ENCODE measurements around the gene TNRC18.

The TNRC18 gene

DNA sequence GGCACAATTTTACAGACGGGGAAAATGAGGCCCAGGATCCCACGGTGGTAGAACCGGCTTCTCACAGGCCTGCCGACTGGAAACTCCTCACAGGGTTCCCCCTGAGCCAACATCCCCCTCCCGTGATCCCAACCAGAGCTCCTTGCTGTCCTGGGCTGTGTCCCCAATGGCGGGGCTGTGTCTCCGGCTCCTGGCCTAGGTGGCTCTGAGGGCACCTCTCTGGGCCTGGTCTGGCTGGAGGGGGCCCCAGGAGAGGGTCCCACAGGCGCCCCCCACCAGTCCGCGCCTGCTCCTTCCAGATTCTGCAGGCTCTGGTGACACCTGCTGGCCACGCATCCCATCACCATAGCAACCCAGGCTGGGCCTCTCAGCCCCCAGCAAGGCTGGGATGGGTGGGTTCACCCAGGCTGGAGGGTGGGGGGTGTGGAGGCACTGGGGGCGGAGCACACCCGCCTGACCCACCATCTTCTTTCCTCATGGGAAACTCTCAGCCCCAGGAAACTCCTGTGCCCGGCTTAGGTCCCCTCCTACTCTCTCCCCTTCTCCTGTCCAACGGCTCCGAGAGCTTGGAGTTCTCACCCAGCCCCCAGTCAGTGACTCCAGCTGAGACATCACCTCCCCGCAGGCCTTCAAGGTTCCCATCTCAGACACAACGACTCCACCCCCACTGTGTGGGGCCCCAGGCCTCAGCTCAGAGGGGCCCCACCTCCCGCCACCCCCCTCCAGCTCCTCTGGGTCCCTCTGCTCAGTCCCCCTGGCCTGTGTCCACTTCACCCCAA, 27.1 kb upstream of the TNRC18 start:
- DNase-seq = peak in 50 of 58 donors; percentile 15 to 68 (median 39)

DNA sequence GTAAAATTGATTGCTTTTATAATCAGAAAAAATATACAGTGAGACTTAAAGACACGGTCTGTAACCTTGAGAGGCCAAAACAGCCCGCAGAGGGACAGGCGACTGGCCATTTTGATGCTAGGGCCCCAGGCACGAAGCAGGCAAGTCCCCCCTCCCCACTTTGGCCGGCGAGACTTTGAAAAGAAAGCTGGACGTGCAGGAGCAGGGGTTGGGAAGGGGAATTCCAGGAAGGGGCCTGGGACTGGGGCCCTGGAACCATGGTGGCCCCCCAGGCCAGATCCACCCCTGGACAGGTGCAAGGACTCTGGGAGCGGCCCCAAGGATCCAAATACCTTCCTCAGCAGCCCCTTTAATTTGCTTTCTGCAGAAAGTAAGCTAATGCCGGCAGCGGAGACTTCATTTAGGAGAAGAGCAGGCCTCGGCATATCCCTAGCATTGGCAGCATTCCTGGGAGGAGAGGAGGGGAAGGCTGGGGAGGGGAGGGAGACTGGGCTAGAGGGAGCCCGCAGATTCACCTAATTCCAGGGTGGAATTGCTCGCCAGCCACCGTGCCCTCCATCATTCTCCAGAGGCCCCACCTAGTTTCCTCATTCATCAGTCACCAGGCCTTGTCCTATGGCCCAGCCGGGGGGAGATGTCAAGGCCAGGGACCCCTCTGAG, 24.9 kb upstream of the TNRC18 start:
- no peak for DNase-seq

DNA sequence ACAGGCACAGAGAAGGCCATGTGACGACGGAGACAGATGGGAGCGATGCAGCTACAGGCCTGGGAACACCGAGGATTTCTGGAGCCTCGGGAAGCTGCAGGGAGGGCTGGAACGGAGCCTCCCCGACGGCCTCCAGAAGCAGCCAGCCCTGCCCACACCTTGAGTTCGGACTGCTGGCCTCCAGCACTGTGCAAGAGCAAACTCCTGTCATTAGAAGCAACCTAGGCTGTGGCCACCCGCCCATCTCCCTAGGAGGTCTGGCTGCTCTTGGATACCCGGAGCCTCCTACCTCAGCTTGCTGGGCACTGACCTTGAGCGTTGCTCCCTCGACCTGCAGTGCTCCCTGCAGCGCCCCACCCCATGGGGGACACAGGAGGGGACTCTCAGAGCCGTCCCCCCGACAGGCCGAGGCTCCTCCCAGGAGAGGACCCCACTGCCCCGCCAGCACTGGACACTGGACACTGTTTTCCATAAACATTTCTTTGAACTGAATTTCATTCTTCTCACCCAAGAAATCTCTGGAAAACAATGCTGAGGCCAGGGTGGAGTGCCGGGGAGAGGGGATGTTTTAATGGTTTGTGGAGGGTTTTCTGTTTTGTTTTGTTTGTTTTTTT, 22.5 kb upstream of the TNRC18 start:
- DNase-seq = peak in 4 of 58 donors; percentile 6 to 17 (median 16)

DNA sequence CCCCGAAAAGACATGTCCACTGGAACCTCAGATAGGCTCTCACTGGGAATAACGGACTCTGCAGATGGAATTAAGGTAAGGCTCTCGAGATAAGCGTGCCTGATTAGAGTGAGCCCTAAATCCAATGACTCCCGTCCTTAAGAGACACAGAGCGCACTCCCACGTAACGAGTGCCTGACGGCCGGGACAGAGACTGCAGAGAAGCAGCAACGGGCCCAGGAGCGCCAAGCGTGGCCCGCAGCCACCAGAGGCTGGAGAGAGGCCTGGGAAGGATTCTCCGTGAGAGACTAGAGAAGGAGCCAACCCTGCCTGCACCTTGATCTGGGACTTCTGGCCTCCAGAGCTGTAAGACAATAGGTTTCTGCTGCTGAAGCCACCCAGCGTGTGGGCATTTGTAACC, 20.0 kb upstream of the TNRC18 start:
- no peak for DNase-seq

DNA sequence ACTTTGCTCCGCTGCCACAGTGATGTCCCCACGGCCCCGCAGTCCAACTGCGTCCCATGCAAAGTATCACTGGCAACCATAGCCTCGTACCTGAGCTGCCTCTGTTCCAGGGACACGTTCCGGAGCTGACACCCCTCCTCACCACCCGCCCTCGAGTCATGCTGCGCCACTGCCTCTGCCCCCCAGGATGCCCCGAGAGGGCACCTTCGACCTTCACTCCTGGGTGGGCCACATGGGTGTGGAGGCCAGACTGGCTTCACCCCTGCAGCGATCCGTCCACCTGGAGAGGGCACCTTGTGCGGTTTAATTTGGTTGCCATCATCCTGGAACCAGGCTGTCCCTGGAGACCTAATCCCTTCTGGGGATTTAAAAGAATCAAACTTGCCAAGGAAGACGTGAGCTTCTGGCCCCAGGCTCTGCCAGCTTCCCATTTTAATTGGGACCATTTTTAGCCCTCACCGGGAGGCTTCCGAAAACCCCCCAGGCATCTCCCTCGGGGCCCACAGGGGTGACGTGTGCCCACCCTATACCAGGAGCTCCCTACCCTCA, 19.2 kb upstream of the TNRC18 start:
- DNase-seq = no peak

DNA sequence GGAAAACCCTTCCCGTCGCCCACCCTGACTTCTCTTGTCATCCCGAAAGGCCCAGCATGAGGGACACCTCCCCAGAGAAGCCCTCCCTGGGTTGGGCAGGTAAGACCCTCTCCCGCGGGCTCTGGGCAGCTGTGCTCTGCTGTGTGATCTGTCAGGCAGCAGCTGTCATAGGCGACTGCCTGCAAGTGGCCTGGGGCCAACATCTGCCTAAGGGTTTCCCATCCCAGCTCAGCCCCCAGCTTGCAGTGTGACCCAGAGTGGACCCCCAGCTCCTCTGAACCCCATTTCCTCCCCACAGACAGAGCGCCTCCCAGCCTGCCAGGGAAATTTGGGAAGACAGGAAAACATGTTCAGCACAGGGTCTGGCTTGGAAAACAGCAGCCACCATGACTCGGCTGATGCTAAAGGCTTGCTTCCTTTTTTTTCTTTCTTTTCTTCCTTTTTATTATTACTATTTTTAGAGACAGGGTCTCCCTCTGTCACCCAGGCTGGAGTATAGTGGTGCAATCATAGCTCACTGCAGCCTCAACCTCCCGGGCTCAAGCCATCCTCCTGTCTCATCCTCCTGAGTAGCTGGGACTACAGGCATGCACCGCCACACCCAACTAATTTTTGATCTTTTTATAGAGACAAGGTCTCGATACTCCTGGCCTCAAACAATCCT, 18.3 kb upstream of the TNRC18 start:
- peak in 1 of 58 donors; percentile 11 for DNase-seq

DNA sequence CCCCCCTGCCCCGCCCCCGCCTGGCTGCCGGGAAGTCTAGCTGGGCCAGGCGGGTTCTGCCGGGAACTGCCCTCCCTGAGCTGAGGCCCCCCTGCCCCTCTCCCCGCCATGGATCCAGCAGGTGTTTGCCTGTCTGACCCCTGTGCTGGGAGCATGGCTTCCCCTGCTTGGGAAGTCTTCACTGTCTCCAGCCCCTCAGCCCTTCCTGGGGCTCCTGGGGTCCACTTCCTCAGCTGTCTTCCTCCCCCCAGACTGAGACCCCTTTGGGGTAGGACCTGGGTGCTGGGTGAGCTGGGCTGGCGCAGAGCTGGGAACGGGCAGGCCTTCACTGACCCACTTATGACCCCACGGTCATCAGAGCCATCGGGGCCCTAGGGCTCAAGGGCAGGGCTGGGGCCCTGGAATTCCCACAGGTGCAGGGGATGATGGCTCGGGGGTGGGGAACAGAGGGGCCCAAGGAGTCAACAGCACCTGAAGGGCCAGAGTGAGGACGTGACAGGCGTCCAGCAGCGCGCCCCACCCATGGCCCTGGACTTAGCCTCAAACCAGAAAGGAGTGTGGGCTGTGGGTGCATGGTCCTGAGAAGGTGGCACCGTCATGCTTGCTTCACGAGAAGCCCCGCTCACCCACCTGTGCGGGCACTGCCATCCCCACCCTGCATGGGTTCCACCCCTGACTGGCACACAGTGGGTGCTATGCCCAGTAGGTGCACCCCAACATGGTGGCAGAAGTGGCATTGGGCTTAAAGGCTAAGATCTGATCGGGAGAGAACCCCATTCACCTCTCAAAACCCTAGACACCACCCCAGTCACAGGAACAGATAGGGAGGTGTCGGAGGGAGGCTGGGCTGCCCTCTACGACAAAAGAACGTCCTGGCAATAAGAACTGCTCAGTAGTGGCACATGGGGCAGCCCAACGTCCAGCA, 16.2 kb upstream of the TNRC18 start:
- no peak for DNase-seq

DNA sequence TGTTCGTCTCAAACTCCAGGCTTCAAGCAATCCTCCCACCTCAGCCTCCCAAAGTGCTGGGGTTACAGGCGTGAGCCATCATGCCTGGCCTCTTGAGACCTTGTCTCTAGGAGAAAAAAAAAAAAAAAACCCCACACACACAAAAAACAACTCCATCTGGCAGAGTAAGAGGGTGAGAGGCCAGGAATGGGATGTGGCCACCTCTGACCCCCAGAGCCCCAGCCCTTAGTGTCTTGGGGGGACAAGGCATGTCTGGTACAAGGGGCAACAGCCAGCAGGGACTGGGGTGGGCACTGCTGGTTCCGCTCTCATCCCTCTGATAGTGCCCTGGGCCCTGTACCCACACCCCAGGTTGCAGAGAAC, 15.6 kb upstream of the TNRC18 start:
- DNase-seq = no peak

DNA sequence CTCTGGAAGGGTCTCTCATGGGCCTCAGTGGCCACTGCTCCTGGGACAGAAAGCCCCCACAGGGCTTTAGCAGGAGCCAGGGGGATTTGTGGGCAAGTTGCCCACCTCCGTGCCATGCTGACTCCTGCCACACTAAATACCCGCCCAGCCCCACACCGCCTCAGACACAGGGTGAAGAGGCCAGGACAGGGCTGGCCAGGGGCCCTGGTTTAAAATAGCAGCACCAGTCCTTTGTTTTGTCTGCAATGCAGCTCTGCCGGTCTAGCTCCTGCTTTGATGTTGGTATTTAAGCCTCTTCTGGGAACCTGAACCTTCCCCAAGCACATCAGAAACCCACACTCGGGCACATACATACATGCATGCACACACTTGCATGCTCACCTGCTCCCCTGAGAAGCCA, 14.4 kb upstream of the TNRC18 start:
- no peak for DNase-seq

DNA sequence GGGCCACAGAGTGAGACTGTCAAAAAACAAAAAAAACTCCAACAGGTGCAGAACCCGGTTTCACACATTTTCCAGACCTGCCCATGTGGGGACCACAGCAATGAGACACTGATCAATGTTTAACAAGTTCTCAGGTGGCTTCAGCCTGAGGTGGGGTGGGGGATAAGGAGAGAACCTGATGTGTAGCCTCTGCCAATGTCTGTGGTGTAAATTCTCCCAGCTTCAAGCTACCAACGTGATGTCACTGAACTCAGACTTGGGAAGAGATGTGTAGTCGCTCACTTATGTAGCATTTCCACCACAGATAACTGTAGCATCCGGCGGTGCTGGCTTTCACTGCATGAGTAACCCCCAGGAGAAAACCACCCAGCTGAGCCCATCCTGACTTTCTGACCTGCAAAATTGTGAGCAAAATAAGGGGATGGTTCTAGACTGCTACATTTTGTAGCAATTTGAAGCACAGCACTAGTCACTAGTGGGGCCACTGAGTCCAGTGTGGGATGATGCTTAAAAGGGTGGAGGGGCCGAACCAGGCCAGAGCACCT, 13.8 kb upstream of the TNRC18 start:
- no peak for DNase-seq

DNA sequence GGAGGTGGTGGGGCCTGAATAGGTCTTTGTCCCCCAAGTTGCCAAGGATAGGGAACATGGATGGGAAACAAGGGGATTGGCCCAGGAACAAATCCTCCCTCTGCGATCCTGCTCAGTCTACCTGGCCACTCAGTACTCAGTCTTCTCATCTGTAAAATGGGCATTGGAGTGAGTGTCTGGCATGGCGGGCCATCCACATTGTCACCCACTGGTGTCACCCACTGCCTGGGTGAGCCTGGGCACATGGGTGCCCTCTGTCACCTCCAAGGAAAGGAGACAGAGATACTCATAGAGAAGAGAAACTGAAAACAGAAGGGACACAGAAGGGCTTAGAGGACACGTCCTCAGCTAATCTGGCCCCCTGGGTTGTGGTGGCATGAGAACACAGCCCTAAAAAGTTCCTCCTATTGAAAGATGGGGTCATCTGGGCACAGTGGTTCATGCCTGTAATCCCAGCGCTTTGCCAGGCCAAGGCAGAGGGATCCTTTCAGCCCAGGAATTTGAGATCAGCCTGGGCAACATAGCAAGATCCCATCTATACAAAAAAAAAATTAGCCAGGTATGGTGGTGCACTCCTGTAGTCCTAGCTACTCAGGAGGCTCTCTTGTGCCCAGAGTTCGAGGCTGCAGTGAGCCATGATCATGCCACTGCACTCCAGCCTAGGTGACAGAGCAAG, 12.5 kb upstream of the TNRC18 start:
- DNase-seq = no peak

DNA sequence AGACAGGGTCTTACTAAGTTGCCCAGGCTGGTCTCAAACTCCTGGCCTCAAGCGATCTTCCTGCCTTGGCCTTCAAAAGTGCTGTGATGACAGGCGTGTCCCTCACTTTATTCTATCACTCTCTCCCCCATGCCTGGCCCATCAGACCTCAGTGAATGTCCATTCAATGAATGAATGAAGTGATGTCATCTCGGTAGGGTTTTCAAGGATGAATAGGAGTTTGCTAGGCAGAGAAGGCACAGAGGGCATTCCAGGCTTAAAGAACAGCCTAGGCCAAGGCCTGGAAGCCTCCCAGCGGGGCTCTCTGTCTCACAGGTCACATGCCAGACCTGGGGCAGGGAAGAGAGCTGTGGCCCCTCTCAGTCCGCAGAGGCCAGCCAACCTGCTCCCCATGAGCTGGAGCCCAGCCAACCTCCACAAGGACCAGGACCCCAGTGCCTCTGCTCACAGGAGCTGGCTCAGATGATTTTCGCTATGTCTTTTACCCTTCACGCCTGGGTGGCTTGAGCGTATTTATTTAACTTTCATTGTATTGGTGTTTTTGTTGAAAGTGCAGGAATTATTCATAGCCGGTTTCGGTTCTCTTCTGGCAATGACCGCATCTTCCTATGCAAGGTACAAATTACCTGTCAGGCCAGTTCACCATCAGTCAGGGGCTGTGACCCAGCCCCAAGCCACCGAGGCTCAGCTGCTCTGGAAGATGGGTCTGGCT, 11.8 kb upstream of the TNRC18 start:
- DNase-seq = no peak

DNA sequence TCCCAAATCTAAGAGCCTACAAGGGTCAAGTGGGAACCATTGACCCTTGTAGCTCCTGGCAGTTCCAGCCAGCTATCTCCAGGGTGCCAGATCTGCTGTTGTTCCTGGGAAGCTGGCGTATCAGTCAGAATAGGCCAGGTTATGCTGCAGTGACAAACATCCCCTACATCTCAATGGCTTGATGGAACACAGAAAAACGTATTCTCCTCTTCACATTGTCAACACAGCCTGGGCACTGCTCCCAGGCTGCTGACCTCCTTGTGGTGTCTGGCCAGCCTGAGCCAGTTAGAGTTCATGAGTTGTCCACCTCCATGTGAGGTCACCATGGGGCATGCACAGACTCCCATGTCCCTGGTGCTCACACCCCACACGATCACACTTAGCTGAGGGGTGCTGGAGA, 9.5 kb upstream of the TNRC18 start:
- no peak for DNase-seq

DNA sequence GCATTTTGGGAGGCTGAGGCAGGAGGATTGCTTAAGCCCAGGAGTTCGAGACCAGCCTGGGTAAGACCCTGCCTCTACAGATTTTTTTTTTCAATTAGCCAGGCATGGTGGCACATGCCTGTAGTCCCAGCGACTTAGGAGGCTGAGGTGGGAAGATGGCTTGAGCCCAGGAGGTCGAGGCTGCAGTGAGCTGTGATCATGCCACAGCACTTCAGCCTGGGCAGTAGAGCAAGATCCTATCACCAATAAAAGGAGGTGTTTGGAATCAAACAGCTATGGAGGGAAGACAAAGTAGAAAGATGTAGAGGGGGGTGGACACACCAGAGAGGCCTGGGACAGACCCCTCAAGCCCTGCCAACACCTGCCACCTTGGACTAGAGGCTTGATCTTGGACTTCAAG, 9.1 kb upstream of the TNRC18 start:
- DNase-seq = no peak

DNA sequence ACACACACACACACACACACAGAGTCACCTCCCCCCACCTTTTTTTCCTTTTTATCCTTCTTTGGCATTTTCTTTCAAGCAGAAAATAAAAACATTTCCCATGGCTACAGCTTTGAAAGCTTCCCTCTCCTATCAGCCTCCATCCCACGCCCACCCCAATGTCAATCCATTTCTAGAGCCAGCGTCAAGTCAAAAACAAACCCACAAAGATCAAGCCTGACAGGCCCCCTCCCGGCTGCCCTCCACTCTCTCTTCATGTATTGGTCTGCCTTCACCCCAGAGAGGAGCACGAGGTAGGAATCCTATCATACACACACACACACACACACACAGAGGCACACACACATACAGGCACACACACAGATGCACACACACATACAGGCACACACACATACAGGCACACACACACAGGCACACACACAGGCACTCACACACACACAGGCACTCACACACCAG, 8.0 kb upstream of the TNRC18 start:
- DNase-seq = no peak

DNA sequence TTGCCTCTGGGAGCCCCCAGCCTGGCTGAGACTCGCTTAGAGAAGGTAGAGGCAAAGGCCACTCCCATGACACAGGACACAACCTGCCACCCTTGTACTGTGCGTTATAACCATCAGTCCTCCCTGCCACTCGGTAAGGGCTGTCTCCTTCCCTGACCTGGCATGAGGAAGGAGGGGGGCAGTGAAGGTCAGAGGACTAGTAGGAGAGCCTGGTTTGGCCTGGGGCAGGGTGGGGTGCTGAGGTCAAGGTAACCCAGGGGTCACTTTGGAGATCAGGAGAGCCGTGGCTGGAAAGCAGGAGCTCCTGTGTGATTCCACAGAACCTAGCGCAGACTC, 6.9 kb upstream of the TNRC18 start:
- no peak for DNase-seq

DNA sequence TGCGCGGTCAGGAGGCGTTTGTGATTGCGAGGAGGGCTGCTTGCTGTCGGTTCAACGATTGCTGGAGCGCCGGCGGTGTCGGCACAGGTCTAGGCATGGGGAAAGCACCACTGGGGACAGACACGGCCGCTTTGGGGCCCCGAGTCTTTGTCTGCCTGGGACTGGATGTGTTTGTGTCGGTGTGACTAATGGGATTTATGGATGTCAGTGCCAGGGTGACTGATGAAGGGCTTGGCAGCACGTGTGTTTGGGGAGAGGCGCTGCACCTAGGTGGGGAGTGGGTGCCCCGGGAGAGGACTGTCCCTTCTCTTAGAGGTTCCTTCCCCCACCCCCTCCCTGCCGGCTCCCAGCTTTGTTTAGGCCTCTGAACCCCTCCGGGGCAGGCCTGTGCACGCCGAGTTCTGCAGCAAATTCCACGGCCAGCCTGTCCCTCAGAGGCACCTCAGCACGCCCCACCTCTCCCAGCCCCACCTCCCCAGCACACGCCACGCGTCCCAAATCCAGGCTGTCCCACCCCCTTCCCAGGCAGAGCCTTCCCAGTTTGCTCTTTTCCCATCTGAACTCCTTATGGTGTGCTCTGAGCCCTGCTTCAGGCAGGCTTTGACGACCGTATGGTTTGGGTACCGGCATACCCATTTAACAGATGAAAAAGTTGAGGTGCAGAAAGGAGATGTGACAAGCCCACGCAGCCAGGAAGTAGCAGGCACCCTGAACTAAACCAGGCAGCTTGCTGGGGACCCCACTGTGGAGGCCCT, 6.4 kb upstream of the TNRC18 start:
- DNase-seq = peak in 9 of 58 donors; percentile 13 to 62 (median 42)

DNA sequence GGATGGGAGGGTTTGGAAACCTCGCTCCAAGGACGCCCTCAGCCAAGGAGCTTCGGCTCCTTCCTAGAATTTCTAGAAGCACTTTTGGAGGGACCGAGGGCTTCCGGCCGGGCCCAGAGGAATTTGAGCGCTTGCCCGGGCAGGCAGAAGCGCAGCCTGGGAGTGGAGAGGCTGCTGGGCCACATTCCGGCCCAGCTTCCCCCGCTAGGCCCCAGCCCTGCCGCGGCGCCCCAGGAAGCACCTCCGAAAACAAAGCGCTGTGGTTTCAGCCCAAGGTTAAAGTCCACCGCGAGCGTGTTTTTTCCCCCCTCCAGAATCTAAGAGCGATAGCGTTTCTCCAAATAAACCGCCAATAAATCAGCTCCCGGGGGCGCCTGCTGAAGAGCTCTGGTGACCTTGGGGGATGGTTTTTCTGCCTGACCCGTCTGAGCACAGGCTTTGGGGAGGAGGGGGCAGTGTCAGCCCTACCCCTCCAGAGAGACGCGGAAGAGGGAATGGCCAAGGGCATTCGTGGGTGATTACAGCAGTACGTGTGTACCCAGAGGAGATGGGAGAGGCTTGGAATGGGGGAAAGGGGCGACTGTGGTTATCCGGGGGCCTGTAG, 5.7 kb upstream of the TNRC18 start:
- DNase-seq = peak in 7 of 58 donors; percentile 43 to 69 (median 61)
